GM12878 (cell line): Measurements from ENCODE around the gene HYPK. TPM values are rescaled to one million over a fixed set of nuclear protein-coding genes. Genes with fewer than 3 reads are reported as not detected.

Experiments used
- ATAC-seq: fragments of 200-7000 bp; cut with Tn5 transposase; 3 replicates; pipeline ENCODE4 v1.9.1; 2020; ENCODE audit warnings: mild to moderate bottlenecking, moderate library complexity
- BruUV-seq: library from RNA; stranded (reverse); fragments of 400-500 nt; replicated peaks from 2 replicates; lab custom pipeline; 2021; lab: Mats Ljungman, UMichigan
- CTCF ChIA-PET: fragments of 300-600 bp; sonication (Branson Sonifier 250); formaldehyde crosslinking; extraction: SDS; loops from one replicate; lab custom pipeline; 2021; ENCODE audit warnings: inconsistent platforms; lab: Yijun Ruan, JAX
- POLR2A ChIA-PET: fragments of 350-600 bp; formaldehyde crosslinking; extraction: SDS; loops from one replicate; lab custom pipeline; 2021; ENCODE audit warnings: inconsistent platforms; lab: Charles Lee
- RAD21 ChIA-PET: fragments of 300-600 bp; sonication (Branson Sonifier 250); formaldehyde crosslinking; loops from one replicate; lab custom pipeline; 2023; ENCODE audit warnings: antibody characterized with exemption; ENCODE audit not compliant: unreplicated experiment; lab: Charles Lee
- SMC1A ChIA-PET: fragments of 300-600 bp; sonication (Branson Sonifier 250); formaldehyde crosslinking; loops from one replicate; lab custom pipeline; 2023; ENCODE audit not compliant: unreplicated experiment, uncharacterized antibody; lab: Charles Lee
- DNase-seq: peaks from one replicate; pipeline ENCODE4 v3.0.0-alpha.2; 2011; ENCODE audit warnings: low read depth, low spot score
- FAIRE-seq: peaks from 3 replicates; lab custom pipeline; 2011; peaks lifted over from hg19 to GRCh38; lab: Jason Lieb, UNC
- H2AFZ ChIP-seq: 2 replicates; pipeline ENCODE4 v1.6.0; 2011; ENCODE audit warnings: low read depth, low read length, control low read depth; ENCODE audit not compliant: control insufficient read depth
- H3K27ac ChIP-seq: 2 replicates; pipeline ENCODE4 v1.5.1; 2011; ENCODE audit warnings: control low read depth; ENCODE audit not compliant: control insufficient read depth, insufficient read depth
- H3K27me3 ChIP-seq, 2 experiments: replicated peaks in 1 of 2; 2 replicates each; pipeline versions ENCODE4 v1.6.0 to v1.6.1; 2011; ENCODE audit warnings: low read length in 1 of 2; ENCODE audit not compliant: control insufficient read depth in 2 of 2, insufficient read depth in 2 of 2
- H3K36me3 ChIP-seq, 2 experiments: 2 replicates each; pipeline ENCODE4 v1.5.1; 2011; ENCODE audit warnings: low read length in 1 of 2; ENCODE audit not compliant: control insufficient read depth in 2 of 2, insufficient read depth in 2 of 2
- H3K4me1 ChIP-seq: 2 replicates; pipeline ENCODE4 v1.6.1; 2011; ENCODE audit warnings: mild to moderate bottlenecking, low read length, moderate library complexity, mixed read lengths; ENCODE audit not compliant: control insufficient read depth, insufficient read depth
- H3K4me2 ChIP-seq: 2 replicates; pipeline ENCODE4 v1.6.0; 2011; ENCODE audit warnings: control low read depth; ENCODE audit not compliant: control insufficient read depth, insufficient read depth
- H3K4me3 ChIP-seq: fragments of 200-600 bp; sonication (generic); 2 replicates; pipeline ENCODE4 v1.5.1; 2016
- H3K79me2 ChIP-seq: 2 replicates; pipeline ENCODE4 v1.6.0; 2011; ENCODE audit warnings: low read length; ENCODE audit not compliant: control insufficient read depth, insufficient read depth
- H3K9ac ChIP-seq: 2 replicates; pipeline ENCODE4 v1.8.0; 2011; ENCODE audit warnings: low read length, control low read depth, mixed read lengths; ENCODE audit not compliant: control insufficient read depth, insufficient read depth
- H3K9me3 ChIP-seq: replicated peaks from 3 replicates; pipeline ENCODE4 v1.5.1; 2011; ENCODE audit warnings: mild to moderate bottlenecking, low read length; ENCODE audit not compliant: control insufficient read depth, insufficient read depth
- H4K20me1 ChIP-seq: 2 replicates; pipeline ENCODE4 v1.6.0; 2011; ENCODE audit not compliant: control insufficient read depth, insufficient read depth
- ATF7 ChIP-seq: fragments of 450-650 bp; IDR thresholded peaks from 2 replicates; pipeline ENCODE4 v1.6.1; 2016; ENCODE audit warnings: low read depth, mild to moderate bottlenecking
- BACH1 ChIP-seq: fragments of 450-650 bp; IDR thresholded peaks from 2 replicates; pipeline ENCODE4 v1.6.1; 2017; ENCODE audit warnings: mild to moderate bottlenecking, borderline replicate concordance
- ELK1 ChIP-seq: IDR thresholded peaks from 2 replicates; pipeline ENCODE4 v1.6.1; 2012; ENCODE audit warnings: low read depth, low read length, improper control_type of control experiment
- ETV6 ChIP-seq, 2 experiments: fragments of 450-650 bp in 1 of 2; IDR thresholded peaks in 1 of 2; conservative IDR thresholded peaks in 1 of 2; 2 replicates each; pipeline ENCODE4 v1.6.1; 2014; ENCODE audit warnings: antibody characterized with exemption in 1 of 2, borderline replicate concordance in 1 of 2, low read depth in 1 of 2, mild to moderate bottlenecking in 1 of 2, moderate library complexity in 1 of 2
- FOS ChIP-seq: IDR thresholded peaks from 3 replicates; pipeline ENCODE4 v1.6.1; 2011; ENCODE audit warnings: borderline replicate concordance; ENCODE audit not compliant: insufficient read length; ENCODE audit errors: extremely low read depth
- IKZF1 ChIP-seq: fragments of 450-650 bp; conservative IDR thresholded peaks from 2 replicates; pipeline ENCODE4 v1.6.1; 2017; ENCODE audit warnings: antibody characterized with exemption, mild to moderate bottlenecking
- IKZF2 ChIP-seq, 2 experiments: fragments of 450-650 bp; IDR thresholded peaks; 2 replicates each; pipeline ENCODE4 v1.6.1; 2017; ENCODE audit warnings: mild to moderate bottlenecking in 2 of 2, moderate library complexity in 2 of 2
- NBN ChIP-seq: fragments of 450-650 bp; IDR thresholded peaks from 2 replicates; pipeline ENCODE4 v1.6.1; 2016
- NR2C1 ChIP-seq: fragments of 450-650 bp; IDR thresholded peaks from 2 replicates; pipeline ENCODE4 v1.6.1; 2017; ENCODE audit warnings: antibody characterized with exemption, mild to moderate bottlenecking, moderate library complexity
- POLR2A ChIP-seq: IDR thresholded peaks from 2 replicates; pipeline ENCODE4 v1.6.1; 2011; ENCODE audit warnings: low read depth, mild to moderate bottlenecking, low read length
- RELA ChIP-seq: fragments of 450-650 bp; IDR thresholded peaks from 2 replicates; pipeline ENCODE4 v1.8.0; 2014; ENCODE audit warnings: borderline replicate concordance; ENCODE audit not compliant: partially characterized antibody
- RELB ChIP-seq: fragments of 450-650 bp; IDR thresholded peaks from 2 replicates; pipeline ENCODE4 v1.6.1; 2017; ENCODE audit warnings: low read depth, mild to moderate bottlenecking, moderate library complexity
- RUNX3 ChIP-seq: IDR thresholded peaks from 2 replicates; pipeline ENCODE4 v1.6.1; 2012; ENCODE audit warnings: low read length, inconsistent platforms
- WGBS: methylation state at CpG from one replicate; pipeline ENCODE4 v1.1.6; 2016; ENCODE audit warnings: low lambda C conversion rate; ENCODE audit not compliant: insufficient replicate concordance, insufficient coverage; ENCODE audit errors: missing lambda C conversion rate; 5-methylcytosine and 5-hydroxymethylcytosine counted together
- in situ Hi-C: fragments of 300-500 bp; cut with MboI; formaldehyde crosslinking; loops from 9 replicates; pipeline ENCODE4 v1.14.3; 2018; ENCODE audit warnings: mixed read lengths
- intact Hi-C: fragments of 100-400 bp; cut with micrococcal nuclease; formaldehyde crosslinking; loops from one replicate; pipeline ENCODE4 v1.14.2; 2022; ENCODE audit not compliant: unreplicated experiment
- polyA plus RNA-seq, 11 experiments: library from polyadenylated mRNA; depleted of rRNA in 4 of 11; unstranded in 6 of 11; stranded (reverse) in 5 of 11; fragments of >200 nt; fragmentation: Nextera tagmentation in 4 of 11; fragmentation: Illumina TruSeq in 1 of 11; extraction: Ambion mirVana in 4 of 11; extraction: Trizol in 1 of 11; gene quantifications; 1 replicate in 1 of 11; 2 replicates in 10 of 11; pipeline versions ENCODE4 v1.2.1 to v1.2.3, GENCODE V29; 2011 to 2016; ENCODE audit warnings: inconsistent platforms in 2 of 11, missing spikeins in 2 of 11, low read depth in 1 of 11
- total RNA-seq, 4 experiments: library from RNA; depleted of rRNA in 3 of 4; stranded (reverse); fragments of >200 nt in 3 of 4; fragmentation: Illumina TruSeq in 1 of 4; extraction: Trizol in 1 of 4; gene quantifications; 2 replicates each; pipeline versions ENCODE4 v1.2.1 to v1.2.3, GENCODE V29; 2013 to 2021
- TF ChIP-seq, protein P1 (sequence below), 3 experiments: IDR thresholded peaks in 2 of 3; conservative IDR thresholded peaks in 1 of 3; 2 replicates each; pipeline ENCODE4 v1.5.1; 2011; ENCODE audit warnings: low read depth in 3 of 3, low read length in 3 of 3, mild to moderate bottlenecking in 3 of 3, control low read depth in 2 of 3, moderate library complexity in 2 of 3, inconsistent platforms in 1 of 3, mixed read lengths in 1 of 3; ENCODE audit not compliant: control insufficient read depth in 2 of 3, insufficient read depth in 1 of 3; ENCODE audit errors: extremely low read depth in 1 of 3
- TF ChIP-seq, protein P2 (sequence below): fragments of 450-650 bp; formaldehyde crosslinking; IDR thresholded peaks from 2 replicates; pipeline ENCODE4 v1.4.0; 2022; ENCODE audit warnings: mild to moderate bottlenecking, moderate library complexity

HYPK gene
- total and polyA plus RNA-seq, 10 of the 15 experiments (the other 5 are each of a cell fraction or from before 2014, with no cell fraction given): 8.0 to 38.4 (median 17.5) TPM

- in situ Hi-C loops: loop anchor here (25.0 kb wide), 1 partner anchor 1517 kb away; the partner anchor contains the start of genes GANC and TMEM87A
- Histone ChIP-seq H2AFZ (no peak overlapping the region), H3K9ac (no peak overlapping the region), H3K9me3 (no peaks in the 10 kb centered on the region; the same call in 2 of the 3 replicates), H3K27me3 (no peaks in the 10 kb centered on the region), H3K36me3 (peaks cover 0 to under 1% of the 10 kb centered on the region in 2 experiments; a peak in 1 of 4 replicates), H4K20me1 (no peaks in the 10 kb centered on the region), H3K4me2 (0 out of 2 replicates have a peak overlapping the region, but pooled peaks have one; percentile 9), H3K27ac (no peak overlapping the region), H3K4me1 (peaks cover 16% of the 10 kb centered on the region), H3K4me3 (no peak overlapping the region), H3K79me2 (no peaks in the 10 kb centered on the region)
- WGBS: 71% methylated on average over 1 of the region's 1 CpG
- FAIRE-seq (no peak), DNase-seq (no peak), ATAC-seq (no peak)
- RAD21 ChIA-PET: interaction anchor here (0.9 to 1.4 kb wide), 3 partner anchors 9 to 12 kb away, joined by 4 to 5 read pairs (median 5); no protein-coding TSS in a partner anchor
- CTCF ChIA-PET: interaction anchor here (0.7 to 5.8 kb wide), 3 partner anchors 9 to 287 kb away, joined by 3 to 72 read pairs (median 4); partner anchors contain the start of gene SERF2
- POLR2A ChIA-PET: interaction anchor here (0.8 to 4.4 kb wide), 4 partner anchors 10 to 44 kb away, joined by 3 to 58 read pairs (median 14); partner anchors contain the start of genes HYPK and SERINC4
- intact Hi-C loops: loop anchor here (5.0 kb wide), 1 partner anchor 48 kb away; the partner anchor contains the start of gene WDR76
- SMC1A ChIA-PET: interaction anchor here (14.9 kb wide), 1 partner anchor 13 kb away, joined by 129 read pairs; the partner anchor contains the start of gene SERF2
- BruUV-seq: no TSS peak
- no peak for TF ChIP-seq ETV6 (conservative IDR thresholded peaks at IDR 0.05 in 1 of 2, IDR thresholded peaks at IDR 0.05 in 1 of 2; ENCODE audit: borderline replicate concordance in 1 of 2, low read depth in 1 of 2)
- TF ChIP-seq NR2C1: no peak
- TF ChIP-seq NBN: peak; percentile 39; the same call in 1 of the 2 replicates
- TF ChIP-seq IKZF1: peak; percentile 57; the same call in 1 of the 2 replicates
- TF ChIP-seq ELK1: no peak
- TF ChIP-seq ATF7: 0 out of 2 replicates have a peak, but pooled peaks have one; percentile 24
- TF ChIP-seq, protein P1, sequence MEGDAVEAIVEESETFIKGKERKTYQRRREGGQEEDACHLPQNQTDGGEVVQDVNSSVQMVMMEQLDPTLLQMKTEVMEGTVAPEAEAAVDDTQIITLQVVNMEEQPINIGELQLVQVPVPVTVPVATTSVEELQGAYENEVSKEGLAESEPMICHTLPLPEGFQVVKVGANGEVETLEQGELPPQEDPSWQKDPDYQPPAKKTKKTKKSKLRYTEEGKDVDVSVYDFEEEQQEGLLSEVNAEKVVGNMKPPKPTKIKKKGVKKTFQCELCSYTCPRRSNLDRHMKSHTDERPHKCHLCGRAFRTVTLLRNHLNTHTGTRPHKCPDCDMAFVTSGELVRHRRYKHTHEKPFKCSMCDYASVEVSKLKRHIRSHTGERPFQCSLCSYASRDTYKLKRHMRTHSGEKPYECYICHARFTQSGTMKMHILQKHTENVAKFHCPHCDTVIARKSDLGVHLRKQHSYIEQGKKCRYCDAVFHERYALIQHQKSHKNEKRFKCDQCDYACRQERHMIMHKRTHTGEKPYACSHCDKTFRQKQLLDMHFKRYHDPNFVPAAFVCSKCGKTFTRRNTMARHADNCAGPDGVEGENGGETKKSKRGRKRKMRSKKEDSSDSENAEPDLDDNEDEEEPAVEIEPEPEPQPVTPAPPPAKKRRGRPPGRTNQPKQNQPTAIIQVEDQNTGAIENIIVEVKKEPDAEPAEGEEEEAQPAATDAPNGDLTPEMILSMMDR (IDR thresholded peaks at IDR 0.05 in 2 of 3, conservative IDR thresholded peaks at IDR 0.05 in 1 of 3; ENCODE audit: control insufficient read depth in 2 of 3, extremely low read depth in 1 of 3, insufficient read depth in 1 of 3, low read depth in 3 of 3, low read length in 3 of 3): no peak
- no peak for TF ChIP-seq RELA
- TF ChIP-seq RUNX3: peak; percentile 28; the same call in 1 of the 2 replicates
- TF ChIP-seq FOS: no peak
- TF ChIP-seq POLR2A: no peak
- TF ChIP-seq RELB: no peak
- peak; percentile 52 to 69; a peak in 2 of 4 replicates for TF ChIP-seq IKZF2 (IDR thresholded peaks at IDR 0.05)
- TF ChIP-seq, protein P2, sequence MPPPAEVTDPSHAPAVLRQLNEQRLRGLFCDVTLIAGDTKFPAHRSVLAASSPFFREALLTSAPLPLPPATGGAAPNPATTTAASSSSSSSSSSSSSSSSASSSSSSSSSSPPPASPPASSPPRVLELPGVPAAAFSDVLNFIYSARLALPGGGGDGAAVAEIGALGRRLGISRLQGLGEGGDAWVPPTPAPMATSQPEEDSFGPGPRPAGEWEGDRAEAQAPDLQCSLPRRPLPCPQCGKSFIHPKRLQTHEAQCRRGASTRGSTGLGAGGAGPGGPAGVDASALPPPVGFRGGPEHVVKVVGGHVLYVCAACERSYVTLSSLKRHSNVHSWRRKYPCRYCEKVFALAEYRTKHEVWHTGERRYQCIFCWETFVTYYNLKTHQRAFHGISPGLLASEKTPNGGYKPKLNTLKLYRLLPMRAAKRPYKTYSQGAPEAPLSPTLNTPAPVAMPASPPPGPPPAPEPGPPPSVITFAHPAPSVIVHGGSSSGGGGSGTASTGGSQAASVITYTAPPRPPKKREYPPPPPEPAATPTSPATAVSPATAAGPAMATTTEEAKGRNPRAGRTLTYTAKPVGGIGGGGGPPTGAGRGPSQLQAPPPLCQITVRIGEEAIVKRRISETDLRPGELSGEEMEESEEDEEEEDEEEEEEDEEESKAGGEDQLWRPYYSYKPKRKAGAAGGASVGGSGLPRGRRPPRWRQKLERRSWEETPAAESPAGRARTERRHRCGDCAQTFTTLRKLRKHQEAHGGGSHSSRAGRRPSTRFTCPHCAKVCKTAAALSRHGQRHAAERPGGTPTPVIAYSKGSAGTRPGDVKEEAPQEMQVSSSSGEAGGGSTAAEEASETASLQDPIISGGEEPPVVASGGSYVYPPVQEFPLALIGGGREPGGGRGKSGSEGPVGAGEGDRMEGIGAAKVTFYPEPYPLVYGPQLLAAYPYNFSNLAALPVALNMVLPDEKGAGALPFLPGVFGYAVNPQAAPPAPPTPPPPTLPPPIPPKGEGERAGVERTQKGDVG (CRISPR knock-in tag): no peak
- TF ChIP-seq BACH1: no peak
Measured at GRCh38 chr15:43779016-43779415, 21.4 kb upstream of the HYPK start.
